IMR-90 (cell line): ENCODE results near the gene SLC6A6. TPM values are rescaled to one million over a fixed set of nuclear protein-coding genes. Genes with fewer than 3 reads are reported as not detected.
"Not testable (repeated sequence)": the region's sequence is repeated elsewhere in the genome, so short reads cannot be mapped to it uniquely, and the experiment has no call there.

Experiments used
- ATAC-seq: fragments of 200-7000 bp; cut with Tn5 transposase; 2 replicates; pipeline ENCODE4 v1.9.1; 2020; ENCODE audit warnings: low read depth, mild to moderate bottlenecking, moderate library complexity
- BruUV-seq: library from RNA; stranded (reverse); fragments of 400-500 nt; replicated peaks from 2 replicates; lab custom pipeline; 2021; lab: Mats Ljungman, UMichigan
- CTCF ChIA-PET: fragments of 300-600 bp; formaldehyde crosslinking; extraction: SDS; loops from one replicate; lab custom pipeline; 2021; ENCODE audit warnings: antibody characterized with exemption; lab: Yijun Ruan, JAX
- POLR2A ChIA-PET: fragments of 300-600 bp; sonication (Branson Sonifier 250); formaldehyde crosslinking; loops from one replicate; lab custom pipeline; 2022; ENCODE audit warnings: antibody characterized with exemption; ENCODE audit not compliant: unreplicated experiment; lab: Charles Lee
- DNase-seq: peaks from one replicate; pipeline ENCODE4 v3.0.0; 2013
- H2AFZ ChIP-seq: replicated peaks from 2 replicates; pipeline ENCODE3; 2013; ENCODE audit warnings: low read length, mild to moderate bottlenecking; ENCODE audit not compliant: poor library complexity
- H2AK5ac ChIP-seq: 2 replicates; pipeline ENCODE4 v1.6.1; 2013; ENCODE audit warnings: low read depth, low read length, inconsistent platforms
- H2AK9ac ChIP-seq: replicated peaks from 2 replicates; pipeline ENCODE3; 2013; ENCODE audit warnings: mild to moderate bottlenecking, low read depth, low read length, moderate library complexity; ENCODE audit not compliant: poor library complexity
- H2BK120ac ChIP-seq: 2 replicates; pipeline ENCODE4 v1.6.1; 2013; ENCODE audit warnings: low read depth, low read length, inconsistent platforms
- H2BK15ac ChIP-seq: 3 replicates; pipeline ENCODE4 v1.6.1; 2013; ENCODE audit warnings: low read depth, low read length, inconsistent platforms
- H2BK20ac ChIP-seq: 2 replicates; pipeline ENCODE4 v1.6.1; 2013; ENCODE audit warnings: low read depth, mild to moderate bottlenecking, inconsistent platforms, low read length, moderate library complexity
- H2BK5ac ChIP-seq: 2 replicates; pipeline ENCODE4 v1.6.1; 2013; ENCODE audit warnings: mild to moderate bottlenecking, low read depth, low read length, inconsistent platforms; ENCODE audit not compliant: poor library complexity, severe bottlenecking
- H3K14ac ChIP-seq: replicated peaks from 2 replicates; pipeline ENCODE4 v1.6.1; 2013; ENCODE audit warnings: low read depth, low read length, inconsistent platforms
- H3K18ac ChIP-seq: 2 replicates; pipeline ENCODE4 v1.6.1; 2013; ENCODE audit warnings: low read depth, low read length, control low read depth
- H3K23ac ChIP-seq: 2 replicates; pipeline ENCODE4 v1.6.1; 2013; ENCODE audit warnings: low read depth, low read length, inconsistent platforms
- H3K27ac ChIP-seq: 2 replicates; pipeline ENCODE4 v1.5.1; 2013; ENCODE audit warnings: mild to moderate bottlenecking, control low read depth, low read length; ENCODE audit not compliant: insufficient read depth
- H3K27me3 ChIP-seq: 2 replicates; pipeline ENCODE4 v1.6.1; 2013; ENCODE audit warnings: low read length; ENCODE audit not compliant: control insufficient read depth, insufficient read depth
- H3K36me3 ChIP-seq: 2 replicates; pipeline ENCODE4 v1.6.1; 2013; ENCODE audit warnings: low read length, mixed read lengths; ENCODE audit not compliant: control insufficient read depth, insufficient read depth
- H3K4ac ChIP-seq: 2 replicates; pipeline ENCODE4 v1.6.1; 2013; ENCODE audit warnings: low read depth, low read length, inconsistent platforms
- H3K4me1 ChIP-seq: 2 replicates; pipeline ENCODE4 v1.6.1; 2013; ENCODE audit warnings: low read length, mixed read lengths; ENCODE audit not compliant: control insufficient read depth, insufficient read depth
- H3K4me2 ChIP-seq: 2 replicates; pipeline ENCODE4 v1.6.1; 2013; ENCODE audit warnings: low read depth, mild to moderate bottlenecking, control low read depth, low read length, moderate library complexity
- H3K4me3 ChIP-seq: 2 replicates; pipeline ENCODE4 v1.5.1; 2013; ENCODE audit warnings: low read depth, mild to moderate bottlenecking, control low read depth, low read length, moderate library complexity; ENCODE audit not compliant: insufficient read depth
- H3K56ac ChIP-seq: 2 replicates; pipeline ENCODE4 v1.6.1; 2013; ENCODE audit warnings: low read length, inconsistent platforms; ENCODE audit not compliant: insufficient read depth; ENCODE audit errors: extremely low read depth
- H3K79me1 ChIP-seq, 2 experiments: 2 replicates each; pipeline ENCODE4 v1.6.1; 2013; ENCODE audit warnings: low read length in 2 of 2, inconsistent platforms in 1 of 2, low read depth in 1 of 2
- H3K9ac ChIP-seq: 2 replicates; pipeline ENCODE4 v1.6.1; 2013; ENCODE audit warnings: low read depth, low read length, control low read depth
- H3K9me1 ChIP-seq: 2 replicates; pipeline ENCODE4 v1.6.1; 2013; ENCODE audit warnings: low read length, inconsistent platforms; ENCODE audit not compliant: insufficient read depth
- H3K9me3 ChIP-seq: 2 replicates; pipeline ENCODE4 v1.6.1; 2013; ENCODE audit warnings: low read length; ENCODE audit not compliant: control insufficient read depth, insufficient read depth
- H4K20me1 ChIP-seq: 2 replicates; pipeline ENCODE4 v1.6.1; 2013; ENCODE audit warnings: low read length, inconsistent platforms; ENCODE audit not compliant: insufficient read depth
- H4K5ac ChIP-seq: 2 replicates; pipeline ENCODE4 v1.6.1; 2013; ENCODE audit warnings: mild to moderate bottlenecking, low read depth, low read length, control low read depth
- H4K8ac ChIP-seq, 2 experiments: 2 replicates each; pipeline ENCODE4 v1.6.1; 2013; ENCODE audit warnings: low read depth in 2 of 2, low read length in 2 of 2, control low read depth in 1 of 2, inconsistent platforms in 1 of 2
- H4K91ac ChIP-seq: 2 replicates; pipeline ENCODE4 v1.6.1; 2013; ENCODE audit warnings: low read depth, low read length, inconsistent platforms; ENCODE audit not compliant: insufficient read depth
- CEBPB ChIP-seq: IDR thresholded peaks from 2 replicates; pipeline ENCODE4 v1.6.1; 2012; ENCODE audit warnings: low read depth, low read length, improper control_type of control experiment
- CHD1 ChIP-seq: IDR thresholded peaks from 2 replicates; pipeline ENCODE4 v1.6.1; 2012; ENCODE audit warnings: low read depth, low read length, improper control_type of control experiment
- FOS ChIP-seq: fragments of 150-350 bp; IDR thresholded peaks from 2 replicates; pipeline ENCODE4 v1.6.1; 2016; ENCODE audit warnings: low read depth, low read length
- NFE2L2 ChIP-seq: fragments of 150-350 bp; IDR thresholded peaks from 2 replicates; pipeline ENCODE4 v1.6.1; 2016; ENCODE audit warnings: low read depth, mild to moderate bottlenecking, low read length
- POLR2A ChIP-seq: IDR thresholded peaks from 2 replicates; pipeline ENCODE4 v1.6.1; 2012; ENCODE audit warnings: mild to moderate bottlenecking, low read depth, low read length
- WGBS, 2 experiments: methylation state at CpG; one replicate each; pipeline versions ENCODE4 v1.1.5 to v1.1.7; 2013; ENCODE audit warnings: missing lambda C conversion rate in 2 of 2; ENCODE audit not compliant: insufficient read length in 1 of 2; ENCODE audit errors: extremely low coverage in 2 of 2; 5-methylcytosine and 5-hydroxymethylcytosine counted together
- dilution Hi-C: fragments of 300-500 bp; cut with HindIII; formaldehyde crosslinking; loops from one replicate; pipeline ENCODE4 v1.14.3; 2018; ENCODE audit warnings: low sequenced_read_pairs; ENCODE audit not compliant: unreplicated experiment
- in situ Hi-C: fragments of 300-500 bp; cut with MboI; formaldehyde crosslinking; loops from 3 replicates; pipeline ENCODE4 v1.14.3; 2019; ENCODE audit warnings: low sequenced_read_pairs, inconsistent platforms, mixed read lengths
- intact Hi-C: fragments of 100-400 bp; cut with micrococcal nuclease; formaldehyde crosslinking; loops from 2 replicates; pipeline ENCODE4 v1.10.0; 2022
- polyA plus RNA-seq, 3 experiments: library from polyadenylated mRNA; depleted of rRNA; stranded (reverse); fragments of >200 nt; gene quantifications; 2 replicates each; pipeline ENCODE4 v1.2.3, GENCODE V29; 2012; ENCODE audit warnings: low replicate concordance in 1 of 3
- total RNA-seq: library from RNA; depleted of rRNA; stranded (reverse); fragments of >200 nt; gene quantifications from 2 replicates; pipeline ENCODE4 v1.2.3, GENCODE V29; 2012
- TF ChIP-seq, protein P1 (sequence below): fragments of 150-350 bp; IDR thresholded peaks from 2 replicates; pipeline ENCODE4 v1.6.1; 2017; ENCODE audit warnings: mild to moderate bottlenecking, antibody characterized with exemption, low read length, low read depth
- TF ChIP-seq, protein P2 (sequence below): conservative IDR thresholded peaks from 2 replicates; pipeline ENCODE4 v1.5.1; 2012; ENCODE audit warnings: mild to moderate bottlenecking, low read depth, low read length, improper control_type of control experiment

Gene SLC6A6
- total and polyA plus RNA-seq, 2 of the 4 experiments (the other 2 are of a cell fraction): 29.9 to 39.4 TPM

DNA sequence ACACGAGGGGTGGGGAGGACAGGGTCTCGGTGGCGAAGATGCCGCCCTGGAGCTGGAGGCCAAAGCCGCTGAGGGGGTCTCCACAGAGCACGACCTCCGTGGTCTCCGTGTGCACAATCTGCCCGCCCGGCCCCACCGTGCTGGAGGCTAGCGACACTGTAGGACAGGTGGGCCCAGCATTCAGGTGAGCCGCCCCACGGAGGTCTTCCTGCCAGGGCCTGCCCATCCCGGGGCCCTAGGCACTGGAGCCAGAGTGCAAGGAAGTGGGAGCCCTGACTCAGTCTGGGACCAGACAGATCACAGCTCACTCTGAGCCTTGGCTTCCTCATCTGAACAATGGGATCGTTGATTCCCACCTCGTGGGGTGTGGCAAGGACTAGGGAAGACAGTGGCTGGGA, 111.9 kb downstream of the SLC6A6 start:
- in situ Hi-C loops (no loop called here), dilution Hi-C loops (no loop called here), intact Hi-C loops (no loop called here)
- no peak overlapping the region for H2BK5ac ChIP-seq
- ChIA-PET POLR2A (no interaction called here), CTCF (no interaction called here)
- peak overlapping the region; percentile 14 for H2AFZ ChIP-seq
- no peak overlapping the region for H3K4ac ChIP-seq
- H4K5ac ChIP-seq: no peak overlapping the region
- 88% methylated on average over 12 of the region's 17 CpGs; no CpG with 5 or more reads in 1 of the 2 experiments for WGBS, 2 experiments
- no peaks in the 10 kb centered on the region for H3K4me1 ChIP-seq
- no peaks in the 10 kb centered on the region for H3K36me3 ChIP-seq
- no peak overlapping the region for H2BK20ac ChIP-seq
- no peak for DNase-seq
- H3K9me3 ChIP-seq: no peaks in the 10 kb centered on the region
- no peak overlapping the region for H3K14ac ChIP-seq
- H4K20me1 ChIP-seq: no peaks in the 10 kb centered on the region
- H3K9ac ChIP-seq: no peak overlapping the region
- BruUV-seq: no TSS peak
- no peak overlapping the region for H3K18ac ChIP-seq
- H3K79me1 ChIP-seq: no peaks in the 10 kb centered on the region
- H3K27ac ChIP-seq: no peak overlapping the region
- no peak for ATAC-seq
- TF ChIP-seq, protein P1, sequence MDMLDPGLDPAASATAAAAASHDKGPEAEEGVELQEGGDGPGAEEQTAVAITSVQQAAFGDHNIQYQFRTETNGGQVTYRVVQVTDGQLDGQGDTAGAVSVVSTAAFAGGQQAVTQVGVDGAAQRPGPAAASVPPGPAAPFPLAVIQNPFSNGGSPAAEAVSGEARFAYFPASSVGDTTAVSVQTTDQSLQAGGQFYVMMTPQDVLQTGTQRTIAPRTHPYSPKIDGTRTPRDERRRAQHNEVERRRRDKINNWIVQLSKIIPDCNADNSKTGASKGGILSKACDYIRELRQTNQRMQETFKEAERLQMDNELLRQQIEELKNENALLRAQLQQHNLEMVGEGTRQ: no peak
- TF ChIP-seq FOS: no peak
- TF ChIP-seq, protein P2, sequence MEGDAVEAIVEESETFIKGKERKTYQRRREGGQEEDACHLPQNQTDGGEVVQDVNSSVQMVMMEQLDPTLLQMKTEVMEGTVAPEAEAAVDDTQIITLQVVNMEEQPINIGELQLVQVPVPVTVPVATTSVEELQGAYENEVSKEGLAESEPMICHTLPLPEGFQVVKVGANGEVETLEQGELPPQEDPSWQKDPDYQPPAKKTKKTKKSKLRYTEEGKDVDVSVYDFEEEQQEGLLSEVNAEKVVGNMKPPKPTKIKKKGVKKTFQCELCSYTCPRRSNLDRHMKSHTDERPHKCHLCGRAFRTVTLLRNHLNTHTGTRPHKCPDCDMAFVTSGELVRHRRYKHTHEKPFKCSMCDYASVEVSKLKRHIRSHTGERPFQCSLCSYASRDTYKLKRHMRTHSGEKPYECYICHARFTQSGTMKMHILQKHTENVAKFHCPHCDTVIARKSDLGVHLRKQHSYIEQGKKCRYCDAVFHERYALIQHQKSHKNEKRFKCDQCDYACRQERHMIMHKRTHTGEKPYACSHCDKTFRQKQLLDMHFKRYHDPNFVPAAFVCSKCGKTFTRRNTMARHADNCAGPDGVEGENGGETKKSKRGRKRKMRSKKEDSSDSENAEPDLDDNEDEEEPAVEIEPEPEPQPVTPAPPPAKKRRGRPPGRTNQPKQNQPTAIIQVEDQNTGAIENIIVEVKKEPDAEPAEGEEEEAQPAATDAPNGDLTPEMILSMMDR: no peak
- TF ChIP-seq CHD1: no peak
- TF ChIP-seq CEBPB: no peak
- no peak for TF ChIP-seq POLR2A
- TF ChIP-seq NFE2L2: no peak
- H3K9me1 ChIP-seq: no peaks in the 10 kb centered on the region
- H3K23ac ChIP-seq: no peak overlapping the region
- H2AK5ac ChIP-seq: no peak overlapping the region
- H2BK15ac ChIP-seq: no peak overlapping the region
- no peak overlapping the region for H2AK9ac ChIP-seq
- H4K91ac ChIP-seq: no peak overlapping the region
- no peak overlapping the region for H4K8ac ChIP-seq
- H3K56ac ChIP-seq: no peak overlapping the region
- no peak overlapping the region for H3K4me2 ChIP-seq
- peaks cover 20% of the 10 kb centered on the region for H3K27me3 ChIP-seq
- no peak overlapping the region for H3K4me3 ChIP-seq
- no peak overlapping the region for H2BK120ac ChIP-seq

DNA sequence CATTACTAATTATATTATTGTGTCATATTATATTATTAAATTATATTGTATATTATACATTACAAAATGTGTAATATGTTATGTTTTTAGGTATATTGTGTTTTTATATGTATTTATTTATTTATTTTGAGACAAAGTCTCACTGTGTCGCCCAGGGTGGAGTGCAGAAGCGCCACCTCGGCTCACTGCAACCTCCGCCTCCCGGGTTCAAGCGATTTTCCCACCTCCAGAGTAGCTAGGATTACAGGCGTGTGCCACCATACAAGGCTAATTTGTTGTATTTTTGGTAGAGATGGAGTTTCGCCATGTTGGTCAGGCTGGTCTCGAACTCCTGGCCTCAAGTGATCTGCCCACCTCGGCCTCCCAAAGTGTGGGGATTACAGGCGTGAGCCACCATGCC, 113.1 kb downstream of the SLC6A6 start:
- H3K18ac ChIP-seq, BruUV-seq, H3K4ac ChIP-seq, H2BK120ac ChIP-seq, DNase-seq, H4K8ac ChIP-seq, H2AK5ac ChIP-seq, H2BK20ac ChIP-seq, H3K9me1 ChIP-seq, H3K4me1 ChIP-seq, H3K4me3 ChIP-seq, intact Hi-C loops, in situ Hi-C loops, H2BK5ac ChIP-seq, H3K56ac ChIP-seq, H3K4me2 ChIP-seq, H3K79me1 ChIP-seq, H4K5ac ChIP-seq, CTCF ChIA-PET, H2BK15ac ChIP-seq, H3K23ac ChIP-seq, H4K20me1 ChIP-seq, dilution Hi-C loops, H3K9ac ChIP-seq, H3K27ac ChIP-seq, H4K91ac ChIP-seq, H3K36me3 ChIP-seq, ATAC-seq, H3K9me3 ChIP-seq, H2AFZ ChIP-seq, H3K14ac ChIP-seq, H2AK9ac ChIP-seq, POLR2A ChIA-PET: not testable (repeated sequence)
- no CpG with 5 or more reads among the region's 11 CpGs for WGBS, 2 experiments
- H3K27me3 ChIP-seq: peaks cover 20% of the 10 kb centered on the region
